ENCODE results near the gene GIPR.

DNA sequence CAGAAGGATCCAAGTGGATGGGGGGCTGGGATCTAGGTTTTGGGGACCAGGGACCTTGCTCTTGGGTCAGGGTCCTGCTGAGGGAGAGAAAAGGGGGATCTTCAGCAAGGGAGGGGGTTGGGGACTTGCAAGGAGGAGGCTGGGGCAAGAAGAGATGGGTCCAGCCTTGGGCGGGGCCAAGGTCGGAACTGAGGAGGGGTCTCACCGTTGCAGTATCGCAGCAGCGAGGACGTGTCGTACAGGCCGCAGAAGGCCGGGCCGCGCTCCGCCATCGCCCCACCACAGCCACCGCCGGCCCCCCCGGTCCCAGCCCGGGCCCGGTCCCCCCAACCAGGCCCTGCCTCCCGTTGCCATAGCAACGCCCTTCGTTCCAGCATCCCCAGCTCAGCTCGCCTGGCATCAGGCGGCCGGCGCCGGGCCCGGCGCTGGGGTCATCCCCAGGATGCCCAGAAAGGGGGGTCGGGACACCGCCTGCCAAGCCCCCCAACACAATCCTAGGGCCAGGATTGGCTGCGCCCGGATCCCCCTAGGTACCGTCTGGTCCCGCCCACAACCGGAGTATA is 22.9 kb upstream of the GIPR start:
- TF ChIP-seq, protein P1, sequence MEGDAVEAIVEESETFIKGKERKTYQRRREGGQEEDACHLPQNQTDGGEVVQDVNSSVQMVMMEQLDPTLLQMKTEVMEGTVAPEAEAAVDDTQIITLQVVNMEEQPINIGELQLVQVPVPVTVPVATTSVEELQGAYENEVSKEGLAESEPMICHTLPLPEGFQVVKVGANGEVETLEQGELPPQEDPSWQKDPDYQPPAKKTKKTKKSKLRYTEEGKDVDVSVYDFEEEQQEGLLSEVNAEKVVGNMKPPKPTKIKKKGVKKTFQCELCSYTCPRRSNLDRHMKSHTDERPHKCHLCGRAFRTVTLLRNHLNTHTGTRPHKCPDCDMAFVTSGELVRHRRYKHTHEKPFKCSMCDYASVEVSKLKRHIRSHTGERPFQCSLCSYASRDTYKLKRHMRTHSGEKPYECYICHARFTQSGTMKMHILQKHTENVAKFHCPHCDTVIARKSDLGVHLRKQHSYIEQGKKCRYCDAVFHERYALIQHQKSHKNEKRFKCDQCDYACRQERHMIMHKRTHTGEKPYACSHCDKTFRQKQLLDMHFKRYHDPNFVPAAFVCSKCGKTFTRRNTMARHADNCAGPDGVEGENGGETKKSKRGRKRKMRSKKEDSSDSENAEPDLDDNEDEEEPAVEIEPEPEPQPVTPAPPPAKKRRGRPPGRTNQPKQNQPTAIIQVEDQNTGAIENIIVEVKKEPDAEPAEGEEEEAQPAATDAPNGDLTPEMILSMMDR (IDR thresholded peaks at IDR 0.05), result no peak
- no peak for TF ChIP-seq POLR2A (IDR thresholded peaks at IDR 0.05)

Measured in ovary (tissue), 3 donors.